Uterus (tissue), 2 donors: ENCODE measurements around the gene HOMEZ.
"Not testable (repeated sequence)": the region's sequence is repeated elsewhere in the genome, so short reads cannot be mapped to it uniquely, and the experiment has no call there.

Source experiments
- CTCF ChIP-seq, 4 experiments: fragments of 200-600 bp in 2 of 4; fragments of 450-650 bp in 2 of 4; sonication (generic) in 2 of 4; IDR thresholded peaks; one replicate each; pipeline ENCODE4 v1.5.1; 2016 to 2019; ENCODE audit warnings: antibody characterized with exemption in 4 of 4, mild to moderate bottlenecking in 2 of 4, moderate library complexity in 1 of 4
- POLR2A ChIP-seq, 2 donors: fragments of 450-650 bp; IDR thresholded peaks; one replicate each; pipeline ENCODE4 v1.6.1; 2016; ENCODE audit warnings: antibody characterized with exemption in 2 of 2, mild to moderate bottlenecking in 1 of 2, moderate library complexity in 1 of 2

GRCh38 chr14:23232241-23232808 lies 53.6 kb downstream of the HOMEZ start:
- not testable (repeated sequence) for TF ChIP-seq CTCF, POLR2A (IDR thresholded peaks at IDR 0.05)
